Measurements from ENCODE around the gene PLLP.
"Not testable (repeated sequence)": the region's sequence is repeated elsewhere in the genome, so short reads cannot be mapped to it uniquely, and the experiment has no call there.

PLLP gene

GRCh38 chr16:57271867-57272495 lies 12.5 kb downstream of the PLLP start:
- no peak overlapping the region for H3K27ac ChIP-seq (ENCODE audit: low read depth, low read length, severe bottlenecking)
- H3K4me1 ChIP-seq (ENCODE audit: control insufficient read depth, insufficient read depth, low read length, poor library complexity, severe bottlenecking): peaks cover 19% of the 10 kb centered on the region
- 100% methylated on average over 1 to 3 of the region's 5 CpGs for whole genome bisulfite sequencing, 2 experiments (ENCODE audit: insufficient coverage in 2 of 2)
- H3K9me3 ChIP-seq (ENCODE audit: control insufficient read depth, low read length): no peaks in the 10 kb centered on the region
- H3K36me3 ChIP-seq (ENCODE audit: control insufficient read depth, insufficient read depth, low read length): no peaks in the 10 kb centered on the region
- no peak overlapping the region for H3K4me3 ChIP-seq (ENCODE audit: extremely low read depth, insufficient read depth, low read length, poor library complexity, severe bottlenecking)

GRCh38 chr16:57271063-57271345 lies 13.5 kb downstream of the PLLP start:
- H3K27ac ChIP-seq (ENCODE audit: low read depth, low read length, severe bottlenecking): no peak overlapping the region
- H3K9me3 ChIP-seq (ENCODE audit: control insufficient read depth, low read length): no peaks in the 10 kb centered on the region
- H3K4me3 ChIP-seq (ENCODE audit: extremely low read depth, insufficient read depth, low read length, poor library complexity, severe bottlenecking): no peak overlapping the region
- H3K4me1 ChIP-seq (ENCODE audit: control insufficient read depth, insufficient read depth, low read length, poor library complexity, severe bottlenecking): peaks cover 19% of the 10 kb centered on the region
- WGBS, 2 experiments (ENCODE audit: insufficient coverage in 2 of 2): 92 to 100% methylated on average over 3 to 7 of the region's 7 CpGs
- H3K36me3 ChIP-seq (ENCODE audit: control insufficient read depth, insufficient read depth, low read length): no peaks in the 10 kb centered on the region

GRCh38 chr16:57270221-57271062 lies 14.0 kb downstream of the PLLP start:
- Histone ChIP-seq H3K36me3 (ENCODE audit: control insufficient read depth, insufficient read depth, low read length) (no peaks in the 10 kb centered on the region), H3K9me3 (ENCODE audit: control insufficient read depth, low read length) (no peaks in the 10 kb centered on the region), H3K4me3 (ENCODE audit: extremely low read depth, insufficient read depth, low read length, poor library complexity, severe bottlenecking) (no peak overlapping the region), H3K27ac (ENCODE audit: low read depth, low read length, severe bottlenecking) (no peak overlapping the region), H3K4me1 (ENCODE audit: control insufficient read depth, insufficient read depth, low read length, poor library complexity, severe bottlenecking) (peaks cover 19% of the 10 kb centered on the region)
- 76% methylated on average over 13 to 18 of the region's 25 CpGs for WGBS, 2 experiments (ENCODE audit: insufficient coverage in 2 of 2)

- H3K4me3 ChIP-seq (ENCODE audit: extremely low read depth, insufficient read depth, low read length, poor library complexity, severe bottlenecking): no peak overlapping the region
- H3K36me3 ChIP-seq (ENCODE audit: control insufficient read depth, insufficient read depth, low read length): no peaks in the 10 kb centered on the region
- H3K9me3 ChIP-seq (ENCODE audit: control insufficient read depth, low read length): no peaks in the 10 kb centered on the region
- H3K4me1 ChIP-seq (ENCODE audit: control insufficient read depth, insufficient read depth, low read length, poor library complexity, severe bottlenecking): peaks cover 19% of the 10 kb centered on the region
- 83 to 85% methylated on average over 11 to 13 of the region's 14 CpGs for WGBS, 2 experiments (ENCODE audit: insufficient coverage in 2 of 2)
- H3K27ac ChIP-seq (ENCODE audit: low read depth, low read length, severe bottlenecking): peak overlapping the region; percentile 29
Observed at GRCh38 chr16:57268804-57269800, 15.4 kb downstream of the PLLP start.

- not testable (repeated sequence) for H3K27ac ChIP-seq (ENCODE audit: low read depth, low read length, severe bottlenecking); H3K36me3 ChIP-seq (ENCODE audit: control insufficient read depth, insufficient read depth, low read length); H3K9me3 ChIP-seq (ENCODE audit: control insufficient read depth, low read length); H3K4me3 ChIP-seq (ENCODE audit: extremely low read depth, insufficient read depth, low read length, poor library complexity, severe bottlenecking)
- peaks cover 19% of the 10 kb centered on the region for H3K4me1 ChIP-seq (ENCODE audit: control insufficient read depth, insufficient read depth, low read length, poor library complexity, severe bottlenecking)
- 67% methylated on average over 1 of the region's 2 CpGs; no CpG with 5 or more reads in 1 of the 2 experiments for WGBS, 2 experiments (ENCODE audit: insufficient coverage in 2 of 2)
Observed at GRCh38 chr16:57267343-57267742, 17.1 kb downstream of the PLLP start.

GRCh38 chr16:57266531-57267260 lies 17.8 kb downstream of the PLLP start:
- Histone ChIP-seq H3K9me3 (ENCODE audit: control insufficient read depth, low read length) (no peaks in the 10 kb centered on the region), H3K4me3 (ENCODE audit: extremely low read depth, insufficient read depth, low read length, poor library complexity, severe bottlenecking) (no peak overlapping the region), H3K36me3 (ENCODE audit: control insufficient read depth, insufficient read depth, low read length) (no peaks in the 10 kb centered on the region), H3K27ac (ENCODE audit: low read depth, low read length, severe bottlenecking) (no peak overlapping the region), H3K4me1 (ENCODE audit: control insufficient read depth, insufficient read depth, low read length, poor library complexity, severe bottlenecking) (peaks cover 19% of the 10 kb centered on the region)
- WGBS, 2 experiments (ENCODE audit: insufficient coverage in 2 of 2): 72 to 73% methylated on average over 5 to 6 of the region's 6 CpGs

- Histone ChIP-seq H3K9me3 (ENCODE audit: control insufficient read depth, low read length) (no peaks in the 10 kb centered on the region), H3K4me3 (ENCODE audit: extremely low read depth, insufficient read depth, low read length, poor library complexity, severe bottlenecking) (no peak overlapping the region), H3K27ac (ENCODE audit: low read depth, low read length, severe bottlenecking) (no peak overlapping the region), H3K36me3 (ENCODE audit: control insufficient read depth, insufficient read depth, low read length) (no peaks in the 10 kb centered on the region), H3K4me1 (ENCODE audit: control insufficient read depth, insufficient read depth, low read length, poor library complexity, severe bottlenecking) (peaks cover 19% of the 10 kb centered on the region)
- WGBS, 2 experiments (ENCODE audit: insufficient coverage in 2 of 2): 93 to 95% methylated on average over 12 to 14 of the region's 16 CpGs
Observed at GRCh38 chr16:57265850-57266530, 18.5 kb downstream of the PLLP start.

GRCh38 chr16:57264950-57265371 lies 19.5 kb downstream of the PLLP start:
- no peak overlapping the region for H3K27ac ChIP-seq (ENCODE audit: low read depth, low read length, severe bottlenecking)
- no peak overlapping the region for H3K4me3 ChIP-seq (ENCODE audit: extremely low read depth, insufficient read depth, low read length, poor library complexity, severe bottlenecking)
- H3K36me3 ChIP-seq (ENCODE audit: control insufficient read depth, insufficient read depth, low read length): no peaks in the 10 kb centered on the region
- WGBS, 2 experiments (ENCODE audit: insufficient coverage in 2 of 2): 90 to 97% methylated on average over 4 to 9 of the region's 11 CpGs
- peaks cover 17% of the 10 kb centered on the region for H3K4me1 ChIP-seq (ENCODE audit: control insufficient read depth, insufficient read depth, low read length, poor library complexity, severe bottlenecking)
- H3K9me3 ChIP-seq (ENCODE audit: control insufficient read depth, low read length): no peaks in the 10 kb centered on the region

- Histone ChIP-seq H3K27ac (ENCODE audit: low read depth, low read length, severe bottlenecking) (no peak overlapping the region), H3K36me3 (ENCODE audit: control insufficient read depth, insufficient read depth, low read length) (no peaks in the 10 kb centered on the region), H3K9me3 (ENCODE audit: control insufficient read depth, low read length) (no peaks in the 10 kb centered on the region), H3K4me3 (ENCODE audit: extremely low read depth, insufficient read depth, low read length, poor library complexity, severe bottlenecking) (no peak overlapping the region), H3K4me1 (ENCODE audit: control insufficient read depth, insufficient read depth, low read length, poor library complexity, severe bottlenecking) (peaks cover 23% of the 10 kb centered on the region)
- 90 to 91% methylated on average over 6 to 7 of the region's 8 CpGs for WGBS, 2 experiments (ENCODE audit: insufficient coverage in 2 of 2)
Observed at GRCh38 chr16:57264381-57264780, 20.1 kb downstream of the PLLP start.

Measured in mesodermal cell (in vitro differentiated cells).